DOHH2 (cell line): ENCODE measurements around the gene GPR143.

Source experiments
- H3F3A ChIP-seq: fragments of 200-600 bp; sonication (generic), shearing (Covaris generic); 2 replicates; pipeline ENCODE4 v1.6.0; 2016; ENCODE audit warnings: antibody characterized with exemption, mild to moderate bottlenecking; ENCODE audit not compliant: control insufficient read depth, insufficient read depth
- H3K27ac ChIP-seq: fragments of 200-600 bp; sonication (generic); 2 replicates; pipeline ENCODE4 v1.5.1; 2014; ENCODE audit warnings: low read depth, mild to moderate bottlenecking, low read length, moderate library complexity
- H3K27me3 ChIP-seq: fragments of 200-600 bp; sonication (generic); 2 replicates; pipeline ENCODE4 v1.6.1; 2014; ENCODE audit warnings: mild to moderate bottlenecking, low read length, mixed read lengths; ENCODE audit not compliant: control insufficient read depth
- H3K36me3 ChIP-seq: fragments of 200-600 bp; sonication (generic); 2 replicates; pipeline ENCODE4 v1.6.1; 2014; ENCODE audit warnings: mild to moderate bottlenecking, low read length, moderate library complexity, mixed read lengths; ENCODE audit not compliant: control insufficient read depth
- H3K4me1 ChIP-seq: fragments of 200-600 bp; sonication (generic); 2 replicates; pipeline ENCODE4 v1.6.1; 2014; ENCODE audit warnings: mild to moderate bottlenecking, low read length, mixed read lengths; ENCODE audit not compliant: control insufficient read depth
- H3K4me2 ChIP-seq: fragments of 200-600 bp; sonication (generic); 2 replicates; pipeline ENCODE4 v1.6.0; 2014; ENCODE audit warnings: mild to moderate bottlenecking, low read length, moderate library complexity
- H3K4me3 ChIP-seq: fragments of 200-600 bp; sonication (generic); 2 replicates; pipeline ENCODE4 v1.5.1; 2014; ENCODE audit warnings: mild to moderate bottlenecking, low read length, mixed read lengths
- H3K79me2 ChIP-seq: fragments of 200-600 bp; sonication (generic); 2 replicates; pipeline ENCODE4 v1.6.1; 2014; ENCODE audit warnings: mild to moderate bottlenecking, low read length, mixed read lengths; ENCODE audit not compliant: control insufficient read depth
- H3K9me2 ChIP-seq: fragments of 200-600 bp; sonication (generic); replicated peaks from 2 replicates; pipeline ENCODE4 v1.6.1; 2014; ENCODE audit warnings: mild to moderate bottlenecking, low read length, mixed read lengths; ENCODE audit not compliant: control insufficient read depth
- H3K9me3 ChIP-seq: fragments of 200-600 bp; sonication (generic); 2 replicates; pipeline ENCODE4 v1.6.1; 2014; ENCODE audit warnings: antibody characterized with exemption, low read length, mixed read lengths; ENCODE audit not compliant: control insufficient read depth, insufficient read depth
- H4K20me1 ChIP-seq: fragments of 200-600 bp; sonication (generic); 2 replicates; pipeline ENCODE4 v1.6.0; 2014; ENCODE audit warnings: low read depth, mild to moderate bottlenecking, antibody characterized with exemption, low read length, moderate library complexity; ENCODE audit not compliant: control insufficient read depth, insufficient read depth
- EZH2phosphoT487 ChIP-seq: fragments of 200-600 bp; sonication (generic); IDR thresholded peaks from 2 replicates; pipeline ENCODE4 v1.6.1; 2017; ENCODE audit warnings: borderline replicate concordance, mild to moderate bottlenecking, antibody characterized with exemption, low read length, moderate library complexity, mixed read lengths
- TF ChIP-seq, protein P1 (sequence below): fragments of 200-600 bp; sonication (generic); IDR thresholded peaks from one replicate; pipeline ENCODE4 v1.5.1; 2014; ENCODE audit warnings: antibody characterized with exemption, mild to moderate bottlenecking, low read depth, low read length; ENCODE audit not compliant: poor library complexity, severe bottlenecking

The GPR143 gene

DNA sequence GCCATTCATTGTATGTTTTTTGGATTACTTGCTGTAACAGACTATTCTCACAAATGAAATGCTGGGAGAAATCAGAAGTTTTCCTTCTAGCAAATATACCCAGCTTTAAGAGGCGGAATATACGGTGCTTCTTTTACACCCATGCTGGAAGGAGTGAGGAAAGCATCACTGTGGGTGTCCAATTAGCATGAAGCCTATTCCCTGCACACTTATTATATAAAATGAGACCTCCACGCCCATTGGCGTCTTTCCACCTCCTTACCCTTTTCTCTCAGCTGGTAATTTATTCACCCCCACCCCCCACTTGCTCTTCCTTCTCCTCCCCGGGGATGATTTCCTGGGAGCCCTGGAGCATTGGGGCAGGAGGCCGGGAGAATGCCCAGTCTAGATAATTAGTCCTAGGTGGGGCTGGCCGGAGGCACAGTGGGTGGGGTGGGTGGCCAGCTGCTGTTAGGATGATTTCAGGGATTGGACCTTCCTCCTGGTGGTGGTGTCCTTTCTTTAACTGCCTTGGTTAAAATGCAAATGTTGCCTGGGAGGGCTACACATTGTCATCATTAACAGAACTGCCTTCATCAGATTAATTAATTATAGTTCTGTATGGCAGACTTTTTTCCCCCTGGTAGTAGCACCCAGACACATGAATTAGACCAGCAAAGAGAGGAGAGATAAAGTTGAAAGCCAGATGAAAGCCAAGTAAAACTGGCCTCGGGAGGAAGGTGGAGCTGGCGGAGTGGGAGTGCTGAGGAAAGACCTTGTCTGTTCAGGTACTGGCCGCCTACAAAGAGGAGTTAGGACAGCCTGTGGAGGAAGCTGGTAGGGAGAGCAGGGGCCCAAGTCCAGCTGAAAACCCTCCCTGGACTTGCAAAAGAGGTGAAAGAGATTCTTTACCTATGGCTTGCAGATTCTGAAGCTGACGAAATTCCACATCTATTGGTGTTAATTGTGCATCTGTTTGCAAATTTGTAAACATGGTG lies 32.0 kb upstream of the GPR143 start:
- H3F3A ChIP-seq: no peaks in the 10 kb centered on the region
- H3K79me2 ChIP-seq: no peaks in the 10 kb centered on the region
- no peaks in the 10 kb centered on the region for H3K9me2 ChIP-seq
- H3K9me3 ChIP-seq: no peaks in the 10 kb centered on the region
- TF ChIP-seq EZH2phosphoT487: no peak
- TF ChIP-seq, protein P1, sequence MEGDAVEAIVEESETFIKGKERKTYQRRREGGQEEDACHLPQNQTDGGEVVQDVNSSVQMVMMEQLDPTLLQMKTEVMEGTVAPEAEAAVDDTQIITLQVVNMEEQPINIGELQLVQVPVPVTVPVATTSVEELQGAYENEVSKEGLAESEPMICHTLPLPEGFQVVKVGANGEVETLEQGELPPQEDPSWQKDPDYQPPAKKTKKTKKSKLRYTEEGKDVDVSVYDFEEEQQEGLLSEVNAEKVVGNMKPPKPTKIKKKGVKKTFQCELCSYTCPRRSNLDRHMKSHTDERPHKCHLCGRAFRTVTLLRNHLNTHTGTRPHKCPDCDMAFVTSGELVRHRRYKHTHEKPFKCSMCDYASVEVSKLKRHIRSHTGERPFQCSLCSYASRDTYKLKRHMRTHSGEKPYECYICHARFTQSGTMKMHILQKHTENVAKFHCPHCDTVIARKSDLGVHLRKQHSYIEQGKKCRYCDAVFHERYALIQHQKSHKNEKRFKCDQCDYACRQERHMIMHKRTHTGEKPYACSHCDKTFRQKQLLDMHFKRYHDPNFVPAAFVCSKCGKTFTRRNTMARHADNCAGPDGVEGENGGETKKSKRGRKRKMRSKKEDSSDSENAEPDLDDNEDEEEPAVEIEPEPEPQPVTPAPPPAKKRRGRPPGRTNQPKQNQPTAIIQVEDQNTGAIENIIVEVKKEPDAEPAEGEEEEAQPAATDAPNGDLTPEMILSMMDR: no peak
- no peaks in the 10 kb centered on the region for H3K27me3 ChIP-seq
- no peaks in the 10 kb centered on the region for H3K4me1 ChIP-seq
- no peak overlapping the region for H3K4me3 ChIP-seq
- H3K36me3 ChIP-seq: no peaks in the 10 kb centered on the region
- no peaks in the 10 kb centered on the region for H4K20me1 ChIP-seq
- no peak overlapping the region for H3K27ac ChIP-seq
- H3K4me2 ChIP-seq: no peak overlapping the region

DNA sequence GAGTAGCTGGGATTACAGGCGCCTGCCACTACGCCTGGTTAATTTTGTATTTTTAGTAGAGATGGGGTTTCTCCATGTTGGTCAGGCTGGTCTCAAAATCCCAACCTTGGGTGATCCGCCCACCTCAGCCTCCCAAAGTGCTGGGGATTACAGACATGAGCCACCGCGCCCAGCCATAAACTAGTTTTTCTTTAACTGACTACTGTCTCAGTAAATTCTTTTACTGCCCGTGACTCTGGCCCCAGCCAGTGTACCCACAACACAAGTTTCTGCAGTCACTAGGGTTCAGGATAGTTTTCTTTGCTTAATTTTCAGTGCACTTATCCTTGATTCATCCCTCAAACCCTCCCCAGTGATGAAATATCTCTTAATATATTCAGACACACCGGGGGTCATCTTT lies 28.8 kb upstream of the GPR143 start:
- Histone ChIP-seq H3K27ac (no peak overlapping the region), H3K36me3 (no peaks in the 10 kb centered on the region), H3K9me3 (no peaks in the 10 kb centered on the region), H3F3A (no peaks in the 10 kb centered on the region), H3K9me2 (no peaks in the 10 kb centered on the region), H4K20me1 (no peaks in the 10 kb centered on the region), H3K4me2 (no peak overlapping the region), H3K27me3 (no peaks in the 10 kb centered on the region), H3K4me1 (no peaks in the 10 kb centered on the region), H3K79me2 (no peaks in the 10 kb centered on the region), H3K4me3 (no peak overlapping the region)
- TF ChIP-seq, protein P1: no peak
- no peak for TF ChIP-seq EZH2phosphoT487

DNA sequence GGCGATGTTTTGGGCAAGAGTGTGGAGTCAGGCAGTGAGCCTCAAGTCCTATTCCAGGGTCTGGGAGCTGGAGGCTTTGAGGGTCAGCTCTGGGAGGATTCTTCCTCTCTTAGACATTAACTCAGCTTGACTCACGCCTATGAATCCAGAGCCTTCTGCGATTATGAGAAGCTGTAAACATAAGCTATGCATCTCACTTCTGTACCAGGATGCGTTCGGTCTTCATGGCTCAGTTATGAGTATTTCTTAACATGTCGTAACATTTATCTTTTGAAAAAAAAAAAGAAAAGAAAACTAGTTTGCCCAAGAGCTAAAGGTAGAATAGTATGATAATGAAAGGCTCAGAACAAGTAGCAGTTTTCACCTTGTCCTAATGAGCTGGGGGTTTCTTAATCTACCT lies 25.2 kb upstream of the GPR143 start:
- H4K20me1 ChIP-seq: no peaks in the 10 kb centered on the region
- no peaks in the 10 kb centered on the region for H3K36me3 ChIP-seq
- no peak overlapping the region for H3K27ac ChIP-seq
- H3K9me2 ChIP-seq: no peaks in the 10 kb centered on the region
- H3K9me3 ChIP-seq: no peaks in the 10 kb centered on the region
- H3K4me1 ChIP-seq: no peaks in the 10 kb centered on the region
- H3K4me2 ChIP-seq: no peak overlapping the region
- no peak overlapping the region for H3K4me3 ChIP-seq
- no peaks in the 10 kb centered on the region for H3K79me2 ChIP-seq
- TF ChIP-seq, protein P1: no peak
- TF ChIP-seq EZH2phosphoT487: no peak
- no peaks in the 10 kb centered on the region for H3F3A ChIP-seq
- no peaks in the 10 kb centered on the region; the same call in 1 of the 2 replicates for H3K27me3 ChIP-seq
